Stimulated activated CD4-positive, alpha-beta T cell treated with anti-CD3 and anti-CD28 coated beads, Interleukin-12 subunit alpha, Interleukin-12 subunit beta, amount 100 ng/mL, for 24 hours (primary cell): ENCODE results near the gene GATD1.

Experiments used
- DNase-seq, 2 experiments: peaks; one replicate each; pipeline ENCODE4 v3.0.0-alpha.2; 2020; ENCODE audit warnings: low read depth in 2 of 2

GATD1 gene, protein sequence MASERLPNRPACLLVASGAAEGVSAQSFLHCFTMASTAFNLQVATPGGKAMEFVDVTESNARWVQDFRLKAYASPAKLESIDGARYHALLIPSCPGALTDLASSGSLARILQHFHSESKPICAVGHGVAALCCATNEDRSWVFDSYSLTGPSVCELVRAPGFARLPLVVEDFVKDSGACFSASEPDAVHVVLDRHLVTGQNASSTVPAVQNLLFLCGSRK

DNA sequence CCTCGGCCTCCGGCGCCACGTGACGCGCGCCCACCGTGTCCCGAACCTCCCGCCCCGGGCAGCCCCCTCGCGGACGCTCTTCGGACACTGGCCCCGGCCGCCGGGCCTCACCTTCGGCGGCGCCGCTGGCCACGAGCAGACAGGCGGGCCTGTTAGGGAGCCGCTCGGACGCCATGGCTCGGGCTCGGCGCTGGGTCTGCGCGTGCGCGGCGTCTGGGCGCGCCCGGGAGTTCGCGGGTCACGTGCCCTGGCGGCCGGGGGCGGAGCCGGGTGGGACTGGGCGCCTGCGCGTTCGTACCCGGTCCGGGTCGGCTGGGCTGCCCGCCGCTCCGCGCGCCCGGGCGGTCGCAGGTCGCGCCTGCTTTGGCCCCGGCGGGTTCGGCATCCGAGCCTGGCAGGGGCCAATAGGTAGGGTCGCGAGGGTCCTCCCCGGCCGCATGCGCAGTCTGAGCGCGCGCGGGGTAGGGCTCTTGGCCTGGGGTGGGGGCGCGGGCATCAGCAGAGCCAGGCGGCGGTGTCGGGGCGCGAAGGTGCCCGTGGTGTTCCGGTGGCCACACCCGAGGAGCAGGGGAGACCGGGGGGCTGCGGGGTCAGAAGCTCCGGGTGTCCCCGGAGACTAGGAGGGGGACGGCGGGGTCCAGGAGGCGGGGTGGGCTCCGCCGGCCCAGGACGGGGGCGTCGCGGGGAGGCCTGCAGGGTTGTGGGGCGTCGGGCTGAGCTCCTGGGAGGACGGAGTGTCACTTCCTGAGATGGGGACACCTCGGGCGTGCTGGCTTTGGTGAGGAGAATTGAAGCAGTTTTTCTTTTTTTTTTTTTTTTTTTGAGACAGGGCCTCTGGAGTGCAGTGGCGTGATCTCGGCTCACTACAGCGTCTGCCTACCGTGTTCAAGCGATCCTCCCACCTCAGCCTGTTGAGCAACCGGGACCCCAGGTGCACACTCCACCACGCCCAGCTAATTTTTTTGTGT is at the start of gene GATD1:
TSS of gene GATD1 (minus strand) at position 200 of the 968 bp plus-strand sequence. CDS start at position 175, 25 bp downstream.
- DNase-seq = peak; percentile 88 to 92

DNA sequence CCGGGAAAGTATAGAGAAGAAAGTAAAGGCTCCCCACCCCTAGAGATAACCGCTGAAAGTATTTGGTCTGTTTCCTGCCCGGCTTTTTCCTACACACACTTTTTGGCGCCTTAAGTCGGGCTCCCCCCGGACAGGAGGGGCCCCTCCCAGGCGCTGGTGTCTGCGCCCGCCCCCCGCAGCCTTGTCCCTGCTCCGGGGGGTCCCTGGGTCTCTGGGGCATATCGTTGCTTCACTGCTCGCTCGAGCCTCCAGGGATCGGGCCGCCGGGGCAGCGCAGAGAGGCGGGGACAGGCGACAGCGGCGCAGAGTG is 49.5 kb upstream of the GATD1 start:
- DNase-seq = no peak

DNA sequence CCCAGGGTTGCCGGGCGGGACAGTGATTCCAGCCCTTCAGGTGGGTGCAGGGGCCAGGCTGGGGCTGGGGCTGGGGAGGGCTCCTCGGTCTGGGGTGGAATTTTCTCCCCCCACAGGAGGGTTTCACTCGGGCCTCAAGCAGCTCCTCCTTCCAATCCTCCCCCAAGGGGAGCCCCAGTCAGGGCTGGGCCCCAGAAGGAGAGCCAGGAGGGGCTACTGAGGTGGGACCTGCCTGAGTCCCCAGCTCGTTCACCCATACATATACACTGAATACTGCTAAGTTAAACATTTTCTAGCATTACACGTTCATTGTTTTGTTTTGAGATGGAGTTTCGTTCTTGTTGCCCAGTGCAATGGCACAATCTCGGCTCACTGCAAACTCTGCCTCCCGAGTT is 48.9 kb upstream of the GATD1 start:
- DNase-seq = no peak

DNA sequence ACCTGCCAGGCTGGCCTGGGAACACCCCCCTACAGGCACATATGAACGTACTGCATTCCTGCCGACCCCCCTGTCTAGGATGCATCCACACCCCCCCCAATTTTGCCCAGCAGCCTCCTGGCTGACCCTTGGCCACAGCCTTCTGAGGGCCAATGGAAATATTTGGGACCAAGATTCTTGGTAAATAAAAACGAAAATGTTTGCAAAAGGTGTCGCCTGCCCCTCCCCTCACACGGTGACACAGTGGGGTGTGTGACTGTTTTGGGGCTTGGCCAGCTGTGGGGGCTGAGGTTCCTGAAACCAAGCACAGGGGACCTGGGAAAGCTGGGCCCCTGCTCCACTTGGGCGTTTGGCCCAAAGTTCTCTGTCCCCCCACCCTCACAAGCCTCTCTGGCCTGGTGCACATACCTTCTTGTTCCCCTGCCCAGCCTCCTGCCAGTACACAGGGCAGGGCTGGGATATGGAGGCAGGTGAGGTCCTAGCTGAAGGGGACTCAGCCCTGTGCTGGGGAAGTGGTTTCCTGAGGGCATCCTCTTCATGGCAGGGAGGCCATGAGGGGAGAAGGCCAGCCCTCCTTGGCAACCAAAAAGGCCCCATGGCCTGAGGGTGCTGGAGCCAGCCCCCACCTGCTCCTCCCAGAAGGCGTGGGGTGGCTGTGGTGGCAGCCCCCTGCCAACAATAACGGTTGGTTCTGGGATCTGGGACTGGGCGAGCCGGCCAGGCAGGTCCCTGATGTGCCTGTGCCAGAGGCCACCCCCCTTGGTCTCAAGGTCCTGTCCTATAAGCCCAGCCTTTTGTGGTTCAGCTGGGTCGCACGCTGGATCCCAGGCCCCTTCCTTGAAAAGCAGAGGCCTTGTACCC is 48.3 kb upstream of the GATD1 start:
- DNase-seq = no peak

DNA sequence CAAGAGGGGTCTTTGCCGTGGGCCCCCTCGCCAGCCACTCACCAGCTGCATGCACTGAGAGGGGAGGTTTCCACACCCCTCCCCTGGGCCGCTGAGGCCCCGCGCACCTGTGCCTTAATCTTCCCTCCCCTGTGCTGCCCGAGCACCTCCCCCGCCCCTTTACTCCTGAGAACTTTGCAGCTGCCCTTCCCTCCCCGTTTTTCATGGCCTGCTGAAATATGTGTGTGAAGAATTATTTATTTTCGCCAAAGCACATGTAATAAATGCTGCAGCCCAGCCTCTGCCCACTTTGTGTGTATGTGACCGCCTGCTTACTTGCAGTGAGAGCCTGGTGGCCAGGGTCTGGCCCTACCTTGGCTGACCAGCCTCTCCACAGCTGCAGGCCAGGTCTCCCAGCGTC is 47.7 kb upstream of the GATD1 start:
- DNase-seq = no peak

DNA sequence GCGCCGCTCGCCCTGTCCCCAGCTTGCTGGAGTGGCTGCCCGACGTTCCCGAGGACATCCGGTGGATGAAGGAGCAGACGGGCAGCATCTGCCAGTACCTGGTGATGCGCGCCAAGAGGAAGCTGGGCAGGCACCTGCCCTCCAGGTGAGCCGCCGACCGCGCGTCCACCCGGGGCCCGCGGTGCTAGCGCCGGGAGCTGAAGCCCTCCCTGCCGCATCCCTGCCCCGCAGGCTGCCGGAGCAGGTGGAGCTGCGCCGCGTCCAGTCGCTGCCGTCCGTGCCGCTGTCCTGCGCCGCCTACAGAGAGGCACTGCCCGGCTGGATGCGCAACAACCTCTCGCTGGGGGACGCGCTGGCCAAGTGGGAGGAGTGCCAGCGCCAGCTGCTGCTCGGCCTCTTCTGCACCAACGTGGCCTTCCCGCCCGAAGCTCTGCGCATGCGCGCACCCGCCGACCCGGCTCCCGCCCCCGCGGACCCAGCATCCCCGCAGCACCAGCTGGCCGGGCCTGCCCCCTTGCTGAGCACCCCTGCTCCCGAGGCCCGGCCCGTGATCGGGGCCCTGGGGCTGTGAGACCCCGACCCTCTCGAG is 47.1 kb upstream of the GATD1 start:
- no peak for DNase-seq

DNA sequence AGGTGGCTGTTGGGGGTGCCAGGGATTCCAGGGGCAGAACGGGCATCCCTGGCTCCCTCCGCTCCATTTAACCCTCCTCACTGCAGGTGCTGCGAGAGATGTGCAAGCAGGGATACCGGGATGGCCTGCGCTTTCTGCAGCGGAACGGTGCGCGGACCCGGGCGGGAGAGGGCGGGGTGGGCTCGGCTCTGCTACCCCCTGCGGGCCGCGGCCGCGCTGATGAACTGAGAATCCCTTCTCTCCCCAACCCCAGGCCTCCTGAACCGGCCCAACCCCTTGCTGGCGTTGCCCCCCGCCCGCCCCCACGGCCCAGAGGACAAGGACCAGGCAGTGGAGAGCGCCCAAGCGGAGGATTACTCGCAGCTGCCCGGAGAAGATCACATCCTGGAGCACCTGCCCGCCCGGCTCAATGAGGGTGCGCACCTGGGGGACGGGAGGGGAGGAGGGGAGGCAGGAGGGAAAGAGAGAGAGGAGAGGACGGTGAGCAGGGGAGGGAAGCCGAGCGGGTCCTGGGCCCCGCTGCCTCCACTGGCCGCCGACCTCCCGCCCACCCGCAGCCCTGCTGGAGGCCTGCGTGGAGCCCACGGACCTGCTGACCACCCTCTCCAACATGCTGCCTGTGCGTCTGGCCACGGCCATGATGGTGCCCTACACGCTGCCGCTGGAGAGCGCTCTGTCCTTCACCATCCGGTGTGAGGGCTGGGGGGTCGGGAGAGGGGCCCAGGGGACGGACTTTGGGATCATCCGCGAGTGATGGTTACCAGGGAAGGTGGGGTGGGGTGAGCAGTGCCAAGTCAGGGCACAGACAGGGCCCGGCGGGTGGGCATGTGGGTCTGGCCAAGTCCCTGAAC is 46.4 kb upstream of the GATD1 start:
- no peak for DNase-seq

DNA sequence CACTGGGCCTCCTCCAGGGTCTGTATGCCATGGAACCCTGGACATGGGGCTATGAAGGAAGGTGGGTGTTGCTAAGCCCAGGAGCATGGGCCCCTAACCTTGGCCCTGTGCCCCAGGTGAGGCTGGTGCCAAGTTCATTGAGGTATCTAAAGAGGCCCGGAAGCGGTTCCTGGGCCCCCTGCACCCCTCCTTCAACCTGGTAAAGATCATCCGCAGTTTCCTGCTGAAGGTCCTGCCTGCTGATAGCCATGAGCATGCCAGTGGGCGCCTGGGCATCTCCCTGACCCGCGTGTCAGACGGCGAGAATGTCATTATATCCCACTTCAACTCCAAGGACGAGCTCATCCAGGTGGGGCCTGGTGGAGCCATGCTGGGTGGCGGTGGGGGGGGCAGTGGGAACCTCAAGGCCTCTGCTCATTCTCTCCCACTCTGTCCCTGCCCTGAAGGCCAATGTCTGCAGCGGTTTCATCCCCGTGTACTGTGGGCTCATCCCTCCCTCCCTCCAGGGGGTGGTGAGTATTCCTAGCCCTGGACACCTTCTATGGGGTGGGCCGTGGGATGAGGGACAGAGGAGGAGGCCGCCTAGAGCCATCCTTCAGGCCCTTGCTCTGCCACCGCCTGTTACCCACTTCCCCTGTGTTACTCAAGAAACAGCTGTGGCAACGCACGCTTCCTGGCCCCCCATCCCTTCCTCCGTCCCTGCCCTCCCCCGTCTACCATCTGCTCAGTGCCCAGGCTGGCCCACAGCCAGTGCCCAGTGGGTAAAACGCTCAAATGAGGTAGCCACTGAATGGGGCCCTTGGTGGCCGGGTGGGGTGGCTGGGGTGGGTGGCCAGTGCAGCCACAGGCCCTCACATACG is 44.5 kb upstream of the GATD1 start:
- no peak for DNase-seq

DNA sequence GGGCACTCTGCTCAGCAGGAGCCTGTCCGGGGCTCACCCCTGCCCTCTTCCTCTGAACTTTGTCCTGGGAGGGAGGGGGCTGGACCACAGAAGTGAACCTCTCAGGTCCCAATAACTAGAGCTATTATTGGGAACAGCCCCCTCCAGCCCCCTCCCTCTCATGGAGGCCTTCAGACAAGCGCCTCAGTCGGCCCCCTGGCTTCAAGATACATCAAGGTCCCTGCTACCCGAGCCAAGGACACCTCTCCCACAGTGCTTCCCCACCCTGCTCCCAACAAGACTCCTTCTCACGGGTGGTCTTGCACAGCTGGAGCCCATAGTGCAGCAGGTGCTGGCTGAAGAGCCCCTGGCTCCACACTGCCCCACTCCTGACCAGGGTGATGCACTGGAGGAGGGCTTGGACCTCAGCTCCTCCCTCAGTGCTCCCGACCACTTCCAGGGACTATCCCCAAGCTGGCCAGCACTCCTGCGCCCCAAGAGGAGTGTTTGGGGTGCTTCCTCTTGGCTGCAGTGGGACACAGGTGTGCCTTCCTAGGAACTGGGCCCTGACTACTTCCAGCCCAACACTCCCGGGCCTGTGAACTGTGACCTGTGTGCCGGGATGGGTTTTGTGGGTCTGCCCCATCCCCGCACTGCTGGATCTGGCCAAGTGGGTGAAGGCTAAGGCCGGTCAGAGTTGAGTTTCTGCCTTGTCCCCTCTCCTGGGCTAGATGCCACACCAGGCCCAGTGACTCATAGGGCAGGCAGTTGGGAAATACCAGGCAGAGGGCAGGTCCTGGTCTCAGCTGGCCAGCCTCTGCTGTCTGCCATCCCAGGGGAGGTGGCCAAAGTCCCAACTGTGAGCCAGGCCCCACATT is 43.6 kb upstream of the GATD1 start:
- DNase-seq = no peak

DNA sequence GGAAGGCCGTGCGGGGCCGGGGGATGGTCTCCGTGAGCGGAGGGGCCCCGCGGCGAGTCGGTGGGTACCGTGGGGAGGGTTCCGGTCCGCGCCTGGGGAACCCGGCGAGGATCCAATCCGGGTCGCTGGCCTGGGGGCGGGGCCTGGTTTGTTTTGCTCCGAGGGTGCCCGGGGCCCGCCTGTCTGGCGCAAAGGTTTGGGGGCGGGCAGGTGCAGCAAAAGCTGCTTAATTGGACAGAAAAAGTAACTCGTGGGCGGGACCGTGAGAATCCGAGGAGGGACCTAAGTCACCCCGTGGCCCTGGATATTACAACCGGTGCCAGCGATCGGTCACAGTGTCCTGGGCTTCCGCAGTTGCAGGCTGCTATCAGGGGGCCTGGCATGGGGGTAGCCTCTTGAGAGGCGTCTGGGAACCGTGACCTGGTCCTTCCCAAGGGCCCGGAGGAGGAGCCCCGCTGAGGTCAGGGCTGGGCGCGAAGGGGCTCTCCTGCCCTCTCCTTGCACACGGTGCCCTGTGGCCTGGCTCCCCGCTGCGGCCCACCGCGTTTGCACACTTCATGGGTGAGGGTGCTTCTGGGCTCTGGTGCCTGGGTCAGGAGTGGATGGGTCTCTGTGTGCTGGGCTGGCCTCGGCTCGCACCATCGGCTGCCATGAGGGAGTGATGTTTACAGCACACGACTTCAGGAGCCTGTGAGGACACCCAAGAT is 42.8 kb upstream of the GATD1 start:
- DNase-seq = peak; percentile 78 to 91

DNA sequence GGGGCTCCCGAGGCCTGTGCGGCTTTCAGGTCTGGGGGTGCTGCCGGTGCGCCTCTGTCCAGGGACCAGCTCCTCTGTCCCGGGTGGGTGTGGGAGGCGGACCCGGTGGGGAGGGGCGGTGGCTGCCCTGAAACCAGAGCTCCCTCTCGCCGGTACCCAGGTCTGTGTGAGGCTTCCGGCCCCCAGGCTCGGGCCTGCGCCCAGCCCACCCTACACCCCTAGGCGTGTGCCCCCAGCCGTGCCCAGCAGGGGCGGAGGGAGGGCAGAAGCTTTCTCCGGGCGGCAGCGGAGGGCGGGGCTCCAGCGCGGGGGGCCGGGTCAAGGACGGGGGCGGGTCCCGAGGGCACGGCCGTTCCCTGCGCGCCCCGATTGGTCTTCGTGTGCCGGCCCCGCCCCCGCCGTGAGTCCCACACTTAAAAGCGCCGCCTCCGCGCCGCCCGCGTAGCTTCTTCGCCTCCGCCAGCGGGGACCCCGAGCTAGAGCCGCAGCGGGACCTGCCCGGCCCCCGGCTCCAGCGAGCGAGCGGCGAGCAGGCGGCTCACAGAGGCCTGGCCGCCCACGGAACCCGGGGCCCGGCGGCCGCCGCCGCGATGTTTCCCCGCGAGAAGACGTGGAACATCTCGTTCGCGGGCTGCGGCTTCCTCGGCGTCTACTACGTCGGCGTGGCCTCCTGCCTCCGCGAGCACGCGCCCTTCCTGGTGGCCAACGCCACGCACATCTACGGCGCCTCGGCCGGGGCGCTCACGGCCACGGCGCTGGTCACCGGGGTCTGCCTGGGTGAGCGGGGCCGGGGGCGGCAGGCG is 42.0 kb upstream of the GATD1 start:
- DNase-seq = peak; percentile 73 to 90

DNA sequence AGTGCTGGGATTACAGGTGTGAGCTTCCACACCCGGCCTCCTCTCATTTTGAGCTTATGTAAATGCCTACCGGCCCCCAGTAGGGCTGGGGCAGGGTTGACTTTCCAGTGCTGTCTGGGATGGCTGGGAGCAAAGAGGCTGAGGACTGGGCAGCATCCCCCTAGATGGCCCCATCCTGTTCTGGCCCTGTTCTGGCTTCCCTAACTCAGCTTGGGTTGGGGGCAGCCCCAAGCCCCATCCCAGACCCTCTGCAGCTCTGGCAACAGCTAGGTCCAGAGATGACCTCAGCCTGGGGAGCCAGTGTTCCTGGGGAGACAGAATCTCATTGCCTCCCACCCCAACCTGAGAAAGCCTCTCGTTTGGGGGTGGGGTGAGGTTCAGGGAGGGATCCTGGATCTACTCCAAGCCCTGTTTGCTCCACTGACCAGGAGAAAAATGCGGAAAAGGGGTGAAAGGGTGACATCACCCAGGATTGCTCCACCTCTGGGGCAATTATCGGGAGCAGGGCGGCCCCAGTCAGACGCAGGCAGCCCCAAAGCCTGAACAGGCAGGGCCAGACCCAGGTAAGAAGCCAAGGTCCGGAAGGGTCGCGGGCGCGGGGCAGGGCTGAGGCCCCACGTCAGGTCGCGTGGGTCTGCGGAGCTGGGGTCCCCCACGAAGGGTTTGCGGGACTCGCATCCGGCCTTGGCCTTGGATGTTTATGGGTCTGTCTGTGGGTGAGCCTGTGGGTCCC is 41.3 kb upstream of the GATD1 start, which contains the start of gene PNPLA2:
TSS of gene PNPLA2 (plus strand) at position 519 of the 733 bp plus-strand sequence. CDS start 805 bp downstream, outside the sequence.
- no peak for DNase-seq

DNA sequence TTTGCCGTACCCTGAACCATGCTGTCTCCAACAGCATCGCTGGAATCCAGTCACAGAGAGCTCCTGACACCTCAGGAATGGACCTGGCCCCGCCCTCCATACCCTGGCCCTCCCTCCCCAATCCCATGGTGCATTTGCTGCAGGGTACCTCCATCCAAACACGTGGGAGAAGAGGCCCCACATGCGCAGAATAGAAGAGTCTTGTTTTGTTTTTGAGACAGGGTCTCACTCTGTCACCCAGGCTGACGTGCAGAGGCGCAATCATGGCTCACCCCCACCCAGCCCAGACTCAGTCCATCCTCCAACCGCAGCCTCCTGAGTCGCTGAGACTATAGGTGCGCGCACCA is 39.1 kb upstream of the GATD1 start:
- no peak for DNase-seq

DNA sequence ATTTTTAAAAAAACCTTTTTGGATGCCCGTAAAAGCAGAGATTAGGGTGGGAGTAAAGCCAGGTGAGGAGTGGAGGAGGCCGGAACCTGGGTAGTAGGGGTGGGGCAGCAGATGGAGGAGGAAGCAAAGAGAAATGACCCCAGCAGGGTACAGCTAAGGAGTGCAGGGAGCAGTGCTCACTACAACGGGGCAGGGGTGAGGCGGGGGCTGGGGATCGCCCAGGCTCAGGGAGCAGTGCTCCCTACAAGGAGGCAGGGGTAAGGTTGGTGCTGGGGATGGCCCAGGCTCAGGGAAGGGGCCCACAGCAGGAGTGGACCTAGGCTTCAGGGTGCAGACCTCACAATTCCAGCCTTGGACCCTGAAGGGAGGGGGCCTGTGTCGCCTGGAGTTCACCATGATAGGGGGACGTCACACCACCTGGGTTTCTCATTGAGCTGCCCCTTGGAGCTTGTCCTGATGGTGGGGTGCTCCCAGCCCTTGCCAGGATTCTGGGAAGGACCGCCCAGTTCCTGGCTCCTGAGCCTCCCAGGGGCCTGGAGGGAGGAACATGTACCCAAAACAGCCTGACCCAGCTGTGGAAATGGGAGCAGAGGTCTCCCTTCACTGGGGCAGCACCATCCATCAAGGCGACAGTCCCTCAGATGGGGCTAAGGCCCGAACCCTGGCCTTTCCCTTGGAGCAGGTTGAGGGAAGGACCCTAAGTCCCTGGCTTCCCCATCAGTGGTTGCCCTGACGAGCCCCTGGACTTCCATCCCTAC is 38.6 kb upstream of the GATD1 start:
- no peak for DNase-seq

DNA sequence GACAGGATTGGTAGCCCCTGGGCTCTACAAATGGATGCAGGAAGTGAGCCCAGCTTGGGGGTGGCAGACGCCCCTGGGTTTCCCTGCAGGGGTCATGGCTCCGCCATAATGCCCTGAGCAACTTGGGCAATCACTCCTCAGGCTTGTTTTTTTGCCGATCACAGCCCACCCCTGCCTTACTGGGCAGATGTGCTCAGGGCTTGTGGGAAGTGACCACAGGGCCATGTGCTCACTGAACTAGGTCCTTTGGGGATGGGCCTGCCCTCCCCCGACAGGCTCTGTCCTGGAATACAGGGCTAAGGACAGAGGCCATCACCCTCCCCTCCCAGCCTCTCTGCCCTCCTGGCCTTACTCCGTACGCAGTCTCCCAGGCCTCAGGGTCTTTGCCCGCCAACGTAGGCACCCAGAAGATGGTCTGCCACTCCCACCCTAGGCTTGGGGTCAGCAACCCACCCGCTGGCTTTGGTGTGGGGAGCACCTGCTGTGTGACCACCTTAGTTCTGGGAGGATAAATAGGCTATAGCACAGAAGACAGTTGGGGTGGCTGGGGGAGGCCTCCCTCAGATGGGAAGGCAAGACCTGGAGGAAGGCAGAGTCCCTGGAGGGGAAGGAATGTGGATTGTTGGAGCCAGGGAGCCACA is 36.3 kb upstream of the GATD1 start:
- DNase-seq = no peak

DNA sequence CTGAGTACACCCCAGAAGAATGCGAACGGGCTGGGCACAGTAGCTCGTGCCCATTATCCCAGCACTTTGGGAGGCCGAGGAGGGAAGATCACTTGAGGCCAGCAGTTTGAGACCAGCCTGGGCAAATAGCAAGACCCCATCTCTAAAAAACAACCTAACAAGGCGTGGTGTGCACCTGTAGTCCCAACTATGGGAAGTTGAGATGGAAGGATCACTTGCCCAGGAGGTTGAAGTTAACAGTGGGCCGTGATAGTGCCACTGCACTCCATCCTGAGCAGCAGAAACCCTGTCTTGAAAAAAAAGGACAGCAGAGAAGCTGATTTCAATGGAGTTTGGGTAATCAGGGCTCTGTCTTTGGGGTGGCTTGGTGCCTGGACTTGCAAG is 35.8 kb upstream of the GATD1 start:
- no peak for DNase-seq
